CD4-positive, alpha-beta T cell treated with Interleukin-1 beta for 1 hour (primary cell): ENCODE results near the gene RANGAP1.
"Not testable (repeated sequence)": the region's sequence is repeated elsewhere in the genome, so short reads cannot be mapped to it uniquely, and the experiment has no call there.

ENCODE experiments used
- DNase-seq, 2 donors: peaks; one replicate each; pipeline ENCODE4 v3.0.0-alpha.2; 2020 to 2022

The RANGAP1 gene

DNA sequence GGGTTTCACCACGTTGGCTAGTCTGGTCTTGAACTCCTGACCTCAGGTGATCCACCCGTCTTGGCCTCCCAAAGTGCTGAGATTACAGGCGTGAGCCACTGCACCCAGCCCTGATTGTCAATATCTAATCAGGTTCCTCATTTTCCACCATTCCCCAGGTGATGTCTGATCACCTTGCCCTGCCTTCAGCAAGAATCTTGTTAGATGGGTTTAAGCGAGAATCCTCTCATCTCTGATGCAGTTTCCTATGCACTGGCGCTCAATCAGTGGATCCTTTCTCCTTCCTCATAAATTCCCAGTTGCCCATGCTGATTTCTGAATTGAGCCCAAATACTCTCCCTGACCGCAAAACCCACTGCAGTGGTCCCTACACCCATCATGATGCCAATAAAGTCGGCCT, 14.7 kb upstream of the RANGAP1 start:
- no peak for DNase-seq

DNA sequence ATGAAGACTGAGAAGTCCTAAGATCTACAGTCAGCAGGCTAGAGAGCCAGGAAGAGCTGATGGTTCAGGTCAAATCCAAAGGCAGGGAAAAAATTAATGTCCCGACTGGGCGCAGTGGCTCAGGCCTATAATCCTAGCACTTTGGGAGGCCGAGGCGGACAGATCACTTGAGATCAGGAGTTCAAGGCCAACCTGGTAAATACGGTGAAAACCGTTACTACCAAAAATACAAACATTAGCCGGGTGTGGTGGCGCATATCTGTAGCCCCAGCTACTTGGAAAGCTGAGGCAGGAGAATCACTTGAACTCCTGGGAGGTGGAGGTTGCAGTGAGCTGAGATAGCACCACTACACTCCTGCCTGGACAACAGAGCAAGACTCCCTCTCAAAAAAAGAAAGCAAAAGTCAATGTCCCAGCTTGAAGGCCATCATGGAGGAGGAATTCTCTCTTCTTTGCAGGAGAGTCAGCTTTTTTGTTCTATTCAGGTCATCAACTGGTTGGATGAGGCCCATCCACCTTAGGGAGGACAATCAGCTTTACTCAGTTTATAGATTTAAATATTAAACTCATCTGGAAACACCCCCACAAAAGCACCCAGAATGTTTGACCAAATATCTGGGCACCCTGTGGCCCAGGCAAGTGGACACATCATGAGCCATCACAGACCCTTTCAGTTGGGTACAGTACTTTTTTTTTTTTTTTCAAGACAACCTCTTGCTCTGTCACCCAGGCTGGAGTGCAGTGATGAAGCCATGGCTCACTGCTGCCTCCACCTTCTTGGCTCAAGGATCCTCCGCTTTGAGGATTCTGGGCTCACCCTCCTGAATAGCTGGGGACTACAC, 11.1 kb upstream of the RANGAP1 start:
- no peak for DNase-seq

DNA sequence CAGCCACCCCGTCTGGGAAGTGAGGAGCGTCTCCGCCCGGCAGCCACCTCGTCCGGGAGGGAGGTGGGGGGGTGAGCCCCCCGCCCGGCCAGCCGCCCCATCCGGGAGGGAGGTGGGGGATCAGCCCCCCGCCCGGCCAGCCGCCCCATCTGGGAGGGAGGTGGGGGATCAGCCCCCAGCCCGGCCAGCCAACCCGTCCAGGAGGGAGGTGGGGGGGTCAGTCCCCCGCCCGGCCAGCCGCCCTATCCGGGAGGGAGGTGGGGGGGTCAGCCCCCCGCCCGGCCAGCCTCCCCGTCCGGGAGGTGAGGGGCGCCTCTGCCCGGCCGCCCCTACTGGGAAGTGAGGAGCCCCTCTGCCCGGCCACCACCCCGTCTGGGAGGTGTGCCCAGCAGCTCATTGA, 8.8 kb upstream of the RANGAP1 start:
- DNase-seq, result not testable (repeated sequence)

DNA sequence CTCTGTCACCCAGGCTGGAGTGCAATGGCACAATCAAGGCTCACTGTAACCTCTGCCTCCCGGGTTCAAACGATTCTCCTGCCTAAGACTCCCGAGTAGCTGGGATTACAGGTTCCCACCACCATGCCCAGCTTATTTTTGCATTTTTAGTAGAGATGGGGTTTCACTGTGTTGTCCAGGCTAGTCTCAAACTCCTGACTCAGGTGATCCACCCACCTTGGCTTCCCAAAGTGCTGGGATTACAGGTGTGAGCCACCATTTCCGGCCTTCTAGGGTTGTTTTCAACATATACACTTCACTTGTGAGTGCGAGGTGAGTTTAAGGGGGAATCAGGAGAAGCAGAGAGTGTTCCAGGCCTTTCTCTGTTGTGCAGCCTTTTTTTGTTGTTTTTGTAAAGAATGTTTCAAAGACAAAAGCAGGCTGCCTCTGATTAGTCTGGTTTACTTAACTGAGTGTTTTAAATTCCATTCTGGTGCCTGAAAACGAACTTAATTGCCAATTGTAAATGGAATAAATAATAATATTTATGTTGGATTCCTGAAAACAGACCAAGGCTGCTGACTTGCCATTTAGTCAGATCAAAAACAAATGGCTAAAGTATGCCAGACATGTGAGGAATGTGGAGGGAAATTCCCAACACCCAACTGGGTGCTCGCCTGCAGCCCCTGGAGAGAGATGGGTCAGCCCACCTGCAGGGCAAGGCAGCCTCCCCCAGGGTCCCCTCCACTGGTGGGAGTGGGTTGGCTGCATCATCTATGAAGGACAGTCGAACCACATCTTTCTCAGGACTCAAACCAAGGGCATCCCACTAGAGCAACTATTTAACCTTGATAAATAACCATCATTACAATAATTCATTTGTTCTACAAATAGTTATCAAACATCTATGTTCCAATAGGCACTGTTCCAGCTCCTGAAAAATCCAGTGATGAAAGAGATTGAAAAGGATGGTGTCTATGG, 4.6 kb upstream of the RANGAP1 start:
- DNase-seq, result no peak

DNA sequence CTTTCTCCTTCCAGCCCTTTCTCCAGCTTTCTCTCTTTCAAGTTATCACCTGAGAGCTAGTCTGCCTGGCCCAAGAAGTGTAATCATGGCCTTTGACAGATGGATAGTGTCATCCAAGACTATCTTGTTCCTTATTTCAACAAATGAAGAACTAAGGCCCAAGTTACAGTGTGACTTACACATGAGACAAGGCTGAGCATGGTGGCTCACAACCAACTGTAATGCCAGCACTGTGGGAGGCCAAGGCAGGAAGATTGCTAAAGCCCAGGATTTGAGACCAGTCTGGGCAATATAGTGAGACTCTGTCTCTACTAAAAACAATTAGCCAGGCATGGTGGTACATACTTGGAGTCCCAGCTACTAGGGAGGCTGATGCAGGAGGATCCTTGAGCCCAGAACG, 3.7 kb upstream of the RANGAP1 start:
- no peak for DNase-seq

GRCh38 chr22:41288245-41288946, 2.4 kb upstream of the RANGAP1 start:
- DNase-seq, result no peak

DNA sequence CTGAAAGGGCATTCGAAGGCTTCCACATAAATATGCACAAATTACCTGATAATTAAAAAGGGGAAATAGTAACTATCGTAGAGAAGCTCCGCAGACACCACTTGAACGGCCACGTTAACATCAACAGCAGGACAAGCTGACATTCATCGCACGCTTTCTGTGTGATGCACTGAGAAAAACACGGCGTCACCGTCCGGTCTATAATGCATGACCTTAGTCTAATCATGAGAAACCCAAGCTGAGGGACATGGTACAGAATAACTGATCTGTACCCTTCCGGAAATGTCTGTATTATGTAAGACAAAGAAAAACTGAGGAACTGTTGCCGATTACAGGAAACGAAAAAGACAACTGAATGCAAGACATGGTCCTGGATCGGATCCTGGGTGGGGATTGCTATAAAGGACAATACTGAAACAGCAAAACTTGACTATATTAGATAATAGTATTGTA, 678 bp upstream of the RANGAP1 start:
- DNase-seq, result peak; percentile 64 to 65

DNA sequence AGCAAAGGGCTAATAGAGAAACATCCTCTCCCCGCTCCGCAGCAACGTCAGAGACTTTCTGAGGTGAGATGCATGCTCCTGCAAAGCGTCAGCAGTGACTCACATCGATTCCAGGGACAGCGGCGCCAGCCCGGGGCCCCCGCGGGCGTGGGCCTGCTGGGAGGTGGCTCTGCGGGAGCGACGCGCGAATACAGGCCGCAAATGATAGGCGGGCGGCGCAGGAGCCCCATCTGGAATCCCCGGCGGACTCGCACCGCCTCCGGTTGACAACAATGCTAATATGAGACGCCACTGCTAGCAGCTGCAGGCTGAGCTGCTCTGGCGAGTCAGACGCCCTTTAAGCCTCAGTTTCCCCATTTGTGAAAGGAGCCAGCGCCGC, 557 bp downstream of the RANGAP1 start:
- DNase-seq, result peak; percentile 82 to 83

DNA sequence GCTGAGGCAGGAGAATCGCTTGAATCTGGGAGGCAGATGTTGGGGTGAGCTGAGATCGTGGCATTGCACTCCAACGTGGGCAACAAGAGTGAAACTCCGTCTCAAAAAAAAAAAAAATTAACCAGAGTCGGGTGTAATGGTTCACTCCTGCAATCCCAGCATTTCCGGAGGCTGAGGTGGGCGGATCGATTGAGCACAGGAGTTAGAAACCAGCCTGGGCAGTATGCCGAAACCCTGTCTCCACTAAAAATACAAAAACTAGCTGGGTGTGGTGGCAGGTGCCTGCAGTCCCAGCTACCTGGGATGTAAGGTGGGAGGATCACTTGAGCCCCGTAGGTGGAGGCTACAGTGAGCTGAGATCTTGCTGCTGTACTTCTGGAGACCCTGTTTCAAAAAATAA, 1.5 kb downstream of the RANGAP1 start:
- no peak for DNase-seq

DNA sequence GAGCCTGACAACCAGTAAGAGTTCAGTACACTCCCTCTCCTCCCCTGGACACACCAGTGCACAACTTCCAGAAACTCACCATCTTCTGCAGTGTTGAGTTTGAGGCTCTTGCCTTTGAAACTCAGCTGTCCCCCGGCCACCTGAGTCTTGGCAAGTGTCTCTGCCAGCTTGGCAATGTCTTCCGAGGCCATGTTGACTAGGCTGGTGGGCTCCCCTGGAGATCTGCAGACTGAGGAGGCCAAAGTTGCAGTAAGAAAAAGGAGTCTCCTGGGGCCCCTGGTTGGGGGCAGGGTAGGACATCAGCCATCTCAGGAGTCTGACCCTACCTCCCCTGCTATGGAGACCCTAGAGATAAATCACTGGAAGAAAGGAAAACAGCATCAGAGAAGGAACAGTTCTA, 5.1 kb downstream of the RANGAP1 start:
- no peak for DNase-seq

- DNase-seq, result no peak
These were observed 5.9 kb downstream of the RANGAP1 start for GRCh38 chr22:41280065-41280464.

GRCh38 chr22:41274856-41275255, 11.1 kb downstream of the RANGAP1 start:
- no peak for DNase-seq

- DNase-seq, result no peak
These were observed 12.9 kb downstream of the RANGAP1 start for GRCh38 chr22:41273128-41273527.

GRCh38 chr22:41271787-41272186, 14.2 kb downstream of the RANGAP1 start:
- DNase-seq, result no peak

DNA sequence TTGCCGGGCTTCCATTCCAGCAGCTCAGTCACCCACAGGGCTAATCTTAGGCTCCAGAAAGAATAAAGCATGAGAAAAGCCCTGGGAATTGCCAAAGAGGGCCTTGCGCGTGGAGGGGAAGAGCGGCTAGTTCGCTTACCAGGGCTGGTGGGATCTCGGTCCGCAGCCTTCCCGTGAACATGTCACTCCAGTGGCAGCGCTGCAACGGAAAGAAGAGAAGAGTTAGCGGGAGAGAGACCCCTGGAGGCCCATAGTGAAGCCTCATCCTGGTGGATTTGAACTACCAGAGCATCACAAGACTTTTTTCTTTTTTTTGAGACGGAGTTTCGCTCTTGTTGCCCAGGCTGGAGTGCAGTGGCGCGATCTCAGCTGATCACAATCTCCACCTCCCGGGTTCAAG, 18.0 kb downstream of the RANGAP1 start:
- DNase-seq, result no peak

DNA sequence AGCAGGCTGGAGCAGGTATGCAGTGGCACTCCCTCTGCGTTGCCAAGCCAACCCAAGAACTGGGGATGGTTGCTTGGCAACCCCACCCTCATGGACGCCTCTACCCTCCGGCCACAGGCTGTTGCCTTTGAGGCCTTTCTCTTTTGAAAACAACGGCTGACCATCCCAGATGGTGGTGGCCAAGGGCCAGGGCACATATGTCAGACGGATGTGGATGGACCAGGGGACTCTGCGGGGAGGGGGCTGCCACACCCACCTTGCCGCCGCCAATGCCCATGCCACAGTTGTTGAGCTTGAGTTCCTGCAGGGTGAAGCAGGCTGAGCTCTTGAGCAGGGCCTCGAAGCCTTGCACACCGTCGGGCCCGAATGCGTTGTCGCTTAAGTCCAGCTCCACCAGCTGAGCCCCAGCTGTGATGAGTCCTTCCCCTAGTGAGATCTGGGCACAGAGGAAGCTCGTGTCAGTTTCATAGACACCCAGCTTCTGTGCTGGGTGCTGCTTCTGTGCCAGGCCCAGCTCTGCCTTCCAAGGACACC, 21.5 kb downstream of the RANGAP1 start:
- DNase-seq, result no peak

DNA sequence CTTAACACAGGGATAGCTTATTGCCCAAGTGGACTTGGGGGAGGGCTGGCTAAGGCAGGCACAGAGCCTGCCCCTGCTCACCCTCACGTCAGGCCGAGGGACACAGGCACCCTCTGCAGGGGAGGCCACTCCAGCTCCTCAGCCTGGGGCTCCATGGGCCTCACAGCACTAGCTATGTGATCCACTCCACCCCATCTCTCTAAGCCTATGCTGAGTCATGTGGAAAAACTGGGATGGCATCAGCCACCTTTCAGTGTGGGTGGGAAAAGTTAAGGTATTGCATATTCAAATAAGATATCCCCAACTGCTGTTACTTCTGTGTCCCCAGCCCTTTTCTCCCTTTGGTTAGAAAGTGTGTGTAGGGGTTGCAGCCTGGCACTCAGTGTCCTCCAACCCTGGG, 22.3 kb downstream of the RANGAP1 start:
- DNase-seq, result no peak

DNA sequence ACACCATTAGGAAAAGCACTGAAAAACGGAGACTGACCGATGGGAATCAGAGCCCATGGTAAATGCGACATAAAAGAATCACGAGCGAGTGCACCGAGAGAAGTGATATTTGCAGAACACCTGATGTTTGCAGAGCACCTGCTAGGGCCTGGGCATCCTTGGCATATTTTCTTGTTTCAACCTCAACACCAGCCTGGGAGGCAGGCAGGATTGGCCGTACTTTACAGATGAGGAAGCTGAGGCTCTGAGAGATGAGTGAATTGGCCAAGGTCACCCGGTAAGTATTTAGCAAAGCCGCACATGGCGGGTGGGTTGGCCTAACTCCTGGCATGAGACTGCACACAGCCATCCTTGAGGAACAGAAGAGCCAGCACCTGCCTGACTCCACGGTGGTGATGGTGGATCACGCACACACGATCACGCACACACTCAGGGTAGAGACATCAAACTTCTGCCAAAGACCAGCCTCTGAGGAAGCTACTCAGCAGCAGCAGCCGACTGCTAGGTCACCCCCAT, 23.7 kb downstream of the RANGAP1 start:
- DNase-seq, result no peak

GRCh38 chr22:41261541-41262249, 24.3 kb downstream of the RANGAP1 start:
- DNase-seq, result no peak

DNA sequence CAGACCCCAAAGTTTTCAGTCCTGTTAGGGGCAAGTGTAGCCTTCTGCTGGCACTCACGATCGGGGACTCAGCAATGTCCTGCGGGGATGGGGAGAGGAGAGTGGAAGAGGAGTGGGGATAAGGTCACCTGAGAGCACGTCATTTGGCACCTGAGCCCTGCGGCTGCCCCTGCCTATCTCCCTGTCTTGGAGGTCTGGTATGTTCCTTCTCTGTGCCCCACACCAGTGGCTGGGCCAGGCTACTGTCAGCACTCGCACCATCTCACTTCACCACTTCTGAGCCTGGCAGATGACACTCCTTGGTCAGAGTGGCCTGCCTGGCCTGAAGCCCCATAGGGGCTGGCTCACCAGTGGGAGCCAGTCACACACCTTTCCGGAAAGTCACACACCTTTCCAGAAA, 25.1 kb downstream of the RANGAP1 start:
- no peak for DNase-seq

- not testable (repeated sequence) for DNase-seq
These were observed 26.2 kb downstream of the RANGAP1 start for GRCh38 chr22:41259756-41260155.

- DNase-seq, result no peak
These were observed 28.3 kb downstream of the RANGAP1 start for GRCh38 chr22:41257696-41258095.
